ENCODE data around the gene CAMK2D. TPM values are rescaled to one million over a fixed set of nuclear protein-coding genes. Genes with fewer than 3 reads are reported as not detected.
"Not testable (repeated sequence)": the region's sequence is repeated elsewhere in the genome, so short reads cannot be mapped to it uniquely, and the experiment has no call there.

The CAMK2D gene
- total RNA-seq, 1 experiment from 2014 or later: 35.8 TPM

GRCh38 chr4:113691676-113692075, 69.9 kb downstream of the CAMK2D start:
- ChIA-PET POLR2A (ENCODE audit: low non-redundant PET) (no interaction called here), CTCF (no interaction called here)
- Histone ChIP-seq H3K4me3 (ENCODE audit: low read depth, low read length, poor library complexity, severe bottlenecking) (no peak overlapping the region), H3K27me3 (replicated peaks; ENCODE audit: insufficient read depth, low read depth, low read length, poor library complexity) (no peaks in the 10 kb centered on the region), H3K27ac (ENCODE audit: low read depth, low read length, poor library complexity, severe bottlenecking) (no peak overlapping the region), H3K9me3 (ENCODE audit: low read depth, low read length, poor library complexity, severe bottlenecking) (no peaks in the 10 kb centered on the region), H3K4me1 (ENCODE audit: insufficient read depth, low read length, poor library complexity, severe bottlenecking) (peaks cover 29% of the 10 kb centered on the region), H3K36me3 (ENCODE audit: insufficient read depth, low read length, poor library complexity, severe bottlenecking) (no peaks in the 10 kb centered on the region)
- TF ChIP-seq EZH2 (IDR thresholded peaks at IDR 0.05; ENCODE audit: borderline replicate concordance, low read depth, low read length, poor library complexity, severe bottlenecking): no peak
- TF ChIP-seq, protein P1, sequence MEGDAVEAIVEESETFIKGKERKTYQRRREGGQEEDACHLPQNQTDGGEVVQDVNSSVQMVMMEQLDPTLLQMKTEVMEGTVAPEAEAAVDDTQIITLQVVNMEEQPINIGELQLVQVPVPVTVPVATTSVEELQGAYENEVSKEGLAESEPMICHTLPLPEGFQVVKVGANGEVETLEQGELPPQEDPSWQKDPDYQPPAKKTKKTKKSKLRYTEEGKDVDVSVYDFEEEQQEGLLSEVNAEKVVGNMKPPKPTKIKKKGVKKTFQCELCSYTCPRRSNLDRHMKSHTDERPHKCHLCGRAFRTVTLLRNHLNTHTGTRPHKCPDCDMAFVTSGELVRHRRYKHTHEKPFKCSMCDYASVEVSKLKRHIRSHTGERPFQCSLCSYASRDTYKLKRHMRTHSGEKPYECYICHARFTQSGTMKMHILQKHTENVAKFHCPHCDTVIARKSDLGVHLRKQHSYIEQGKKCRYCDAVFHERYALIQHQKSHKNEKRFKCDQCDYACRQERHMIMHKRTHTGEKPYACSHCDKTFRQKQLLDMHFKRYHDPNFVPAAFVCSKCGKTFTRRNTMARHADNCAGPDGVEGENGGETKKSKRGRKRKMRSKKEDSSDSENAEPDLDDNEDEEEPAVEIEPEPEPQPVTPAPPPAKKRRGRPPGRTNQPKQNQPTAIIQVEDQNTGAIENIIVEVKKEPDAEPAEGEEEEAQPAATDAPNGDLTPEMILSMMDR (conservative IDR thresholded peaks at IDR 0.05; ENCODE audit: low read depth, low read length): no peak
- DNase-seq (ENCODE audit: low spot score): no peak
- intact Hi-C loops (cut with micrococcal nuclease; ENCODE audit: unreplicated experiment): no loop called here
- BruUV-seq (replicated peaks): no TSS peak

DNA sequence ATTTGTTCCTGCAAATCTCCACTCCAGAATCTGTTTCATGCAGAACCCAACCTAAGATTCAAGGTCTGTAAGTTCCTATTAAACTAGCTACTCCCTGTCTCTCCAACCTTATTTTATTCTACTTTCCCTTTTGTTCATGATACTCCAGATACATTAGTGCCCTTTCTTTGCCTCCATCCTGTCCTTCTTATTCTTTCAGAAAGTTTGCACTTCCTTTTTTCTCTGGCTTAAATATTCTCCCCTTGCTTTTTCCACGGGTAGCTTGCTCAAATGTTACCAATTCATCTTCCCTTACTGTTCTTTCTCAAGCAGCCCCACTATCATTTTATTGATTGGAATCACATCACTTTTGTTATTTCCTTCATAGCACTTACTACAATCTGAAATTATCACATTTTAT, 72.1 kb downstream of the CAMK2D start:
- no peaks in the 10 kb centered on the region for H3K9me3 ChIP-seq (ENCODE audit: low read depth, low read length, poor library complexity, severe bottlenecking)
- H3K36me3 ChIP-seq (ENCODE audit: insufficient read depth, low read length, poor library complexity, severe bottlenecking): no peaks in the 10 kb centered on the region
- no peak overlapping the region for H3K4me3 ChIP-seq (ENCODE audit: low read depth, low read length, poor library complexity, severe bottlenecking)
- ChIA-PET CTCF (no interaction called here), POLR2A (ENCODE audit: low non-redundant PET) (no interaction called here)
- TF ChIP-seq EZH2 (IDR thresholded peaks at IDR 0.05; ENCODE audit: borderline replicate concordance, low read depth, low read length, poor library complexity, severe bottlenecking): no peak
- TF ChIP-seq, protein P1 (conservative IDR thresholded peaks at IDR 0.05; ENCODE audit: low read depth, low read length): no peak
- no peak overlapping the region for H3K27ac ChIP-seq (ENCODE audit: low read depth, low read length, poor library complexity, severe bottlenecking)
- BruUV-seq (replicated peaks): no TSS peak
- DNase-seq (ENCODE audit: low spot score): no peak
- no peaks in the 10 kb centered on the region for H3K27me3 ChIP-seq (replicated peaks; ENCODE audit: insufficient read depth, low read depth, low read length, poor library complexity)
- intact Hi-C loops (cut with micrococcal nuclease; ENCODE audit: unreplicated experiment): no loop called here
- H3K4me1 ChIP-seq (ENCODE audit: insufficient read depth, low read length, poor library complexity, severe bottlenecking): peaks cover 25% of the 10 kb centered on the region

DNA sequence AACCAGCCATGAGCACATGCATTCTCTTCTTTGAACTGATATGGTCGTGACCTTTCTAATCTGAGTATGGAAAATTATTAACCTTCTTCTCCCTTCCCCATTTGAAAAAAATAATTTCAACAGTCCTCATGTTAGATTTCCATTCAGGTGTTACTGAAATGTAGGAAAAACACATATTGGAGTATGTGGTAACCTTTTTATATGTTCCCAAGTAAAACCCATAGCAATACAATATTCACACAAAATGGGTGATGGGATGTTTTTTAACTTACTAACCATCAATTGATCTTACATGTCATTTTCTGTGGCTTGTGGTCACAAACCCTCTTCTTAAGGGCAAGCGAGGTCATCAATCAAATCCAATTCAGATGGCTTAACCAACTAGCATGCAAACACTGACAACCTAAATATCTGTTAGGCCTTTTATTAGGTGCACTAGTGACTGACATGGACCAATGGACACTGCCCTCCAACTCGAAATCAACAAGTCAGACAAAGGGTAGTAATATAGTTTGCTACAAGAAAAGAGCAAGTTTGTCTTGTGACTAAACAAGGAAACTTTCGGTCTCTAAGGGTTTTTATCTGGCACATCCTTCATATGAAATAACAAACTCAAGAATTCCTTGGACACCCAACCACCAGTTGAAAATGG, 74.3 kb downstream of the CAMK2D start:
- H3K27me3 ChIP-seq (replicated peaks; ENCODE audit: insufficient read depth, low read depth, low read length, poor library complexity): no peaks in the 10 kb centered on the region
- no peaks in the 10 kb centered on the region for H3K36me3 ChIP-seq (ENCODE audit: insufficient read depth, low read length, poor library complexity, severe bottlenecking)
- H3K4me3 ChIP-seq (ENCODE audit: low read depth, low read length, poor library complexity, severe bottlenecking): no peak overlapping the region
- BruUV-seq (replicated peaks): no TSS peak
- TF ChIP-seq, protein P1 (conservative IDR thresholded peaks at IDR 0.05; ENCODE audit: low read depth, low read length): no peak
- TF ChIP-seq EZH2 (IDR thresholded peaks at IDR 0.05; ENCODE audit: borderline replicate concordance, low read depth, low read length, poor library complexity, severe bottlenecking): no peak
- intact Hi-C loops (cut with micrococcal nuclease; ENCODE audit: unreplicated experiment): no loop called here
- DNase-seq (ENCODE audit: low spot score): no peak
- POLR2A ChIA-PET (ENCODE audit: low non-redundant PET): no interaction called here
- no peaks in the 10 kb centered on the region for H3K9me3 ChIP-seq (ENCODE audit: low read depth, low read length, poor library complexity, severe bottlenecking)
- no peak overlapping the region for H3K27ac ChIP-seq (ENCODE audit: low read depth, low read length, poor library complexity, severe bottlenecking)
- H3K4me1 ChIP-seq (ENCODE audit: insufficient read depth, low read length, poor library complexity, severe bottlenecking): peaks cover 10% of the 10 kb centered on the region
- CTCF ChIA-PET: no interaction called here

GRCh38 chr4:113685157-113685556, 76.4 kb downstream of the CAMK2D start:
- POLR2A ChIA-PET (ENCODE audit: low non-redundant PET); H3K4me1 ChIP-seq (ENCODE audit: insufficient read depth, low read length, poor library complexity, severe bottlenecking); H3K36me3 ChIP-seq (ENCODE audit: insufficient read depth, low read length, poor library complexity, severe bottlenecking); H3K27me3 ChIP-seq (replicated peaks; ENCODE audit: insufficient read depth, low read depth, low read length, poor library complexity); H3K27ac ChIP-seq (ENCODE audit: low read depth, low read length, poor library complexity, severe bottlenecking); CTCF ChIA-PET; DNase-seq (ENCODE audit: low spot score); H3K4me3 ChIP-seq (ENCODE audit: low read depth, low read length, poor library complexity, severe bottlenecking); BruUV-seq (replicated peaks); intact Hi-C loops (cut with micrococcal nuclease; ENCODE audit: unreplicated experiment); H3K9me3 ChIP-seq (ENCODE audit: low read depth, low read length, poor library complexity, severe bottlenecking): not testable (repeated sequence)
